SK-N-SH treated with all-trans-retinoic acid at 6 μM for 48 hours (cell line): ENCODE measurements around the gene AHCYL2.

Source experiments
- ATAC-seq: fragments of 200-7000 bp; cut with Tn5 transposase; 3 replicates; pipeline ENCODE4 v1.9.1; 2020; ENCODE audit warnings: mild to moderate bottlenecking, moderate library complexity
- BACH2 ChIP-seq: fragments of 250-450 bp; sonication (Bioruptor Pico); IDR thresholded peaks from 2 replicates; pipeline ENCODE4 v1.9.0; 2021; ENCODE audit warnings: mild to moderate bottlenecking, borderline replicate concordance
- CSDC2 ChIP-seq: fragments of 250-450 bp; sonication (Bioruptor Pico); IDR thresholded peaks from 2 replicates; pipeline ENCODE4 v1.5.0; 2020; ENCODE audit warnings: mild to moderate bottlenecking, moderate library complexity
- GLIS3 ChIP-seq: fragments of 250-450 bp; sonication (Bioruptor Pico); IDR thresholded peaks from 2 replicates; pipeline ENCODE4 v1.5.0; 2020; ENCODE audit warnings: mild to moderate bottlenecking, moderate library complexity
- ISL1 ChIP-seq: fragments of 250-450 bp; sonication (Bioruptor Pico); IDR thresholded peaks from 2 replicates; pipeline ENCODE4 v2.1.2; 2022; ENCODE audit warnings: mild to moderate bottlenecking, moderate library complexity
- PPARA ChIP-seq: fragments of 250-450 bp; sonication (Bioruptor Pico); IDR thresholded peaks from 2 replicates; pipeline ENCODE4 v1.5.0; 2020; ENCODE audit warnings: mild to moderate bottlenecking, borderline replicate concordance
- RARB ChIP-seq: fragments of 250-450 bp; sonication (Bioruptor Pico); IDR thresholded peaks from 2 replicates; pipeline ENCODE4 v1.8.0; 2021; ENCODE audit warnings: mild to moderate bottlenecking, moderate library complexity
- TCF4 ChIP-seq: fragments of 250-450 bp; sonication (Bioruptor Pico); IDR thresholded peaks from 2 replicates; pipeline ENCODE4 v1.8.0; 2021; ENCODE audit warnings: mild to moderate bottlenecking, moderate library complexity, borderline replicate concordance
- TOX ChIP-seq: fragments of 250-450 bp; sonication (Bioruptor Pico); IDR thresholded peaks from 2 replicates; pipeline ENCODE4 v1.8.0; 2021; ENCODE audit warnings: mild to moderate bottlenecking, moderate library complexity, borderline replicate concordance
- ZFP30 ChIP-seq: fragments of 450-650 bp; formaldehyde crosslinking; IDR thresholded peaks from 2 replicates; pipeline ENCODE4 v1.5.0; 2022; ENCODE audit warnings: mild to moderate bottlenecking, moderate library complexity
- ZNF565 ChIP-seq: fragments of 450-650 bp; formaldehyde crosslinking; conservative IDR thresholded peaks from 2 replicates; pipeline ENCODE4 v1.5.0; 2020; ENCODE audit warnings: low read depth, mild to moderate bottlenecking, moderate library complexity
- ZNF70 ChIP-seq: fragments of 450-650 bp; formaldehyde crosslinking; IDR thresholded peaks from 2 replicates; pipeline ENCODE4 v1.5.0; 2020; ENCODE audit warnings: mild to moderate bottlenecking, moderate library complexity
- ZNF8 ChIP-seq: fragments of 450-650 bp; formaldehyde crosslinking; IDR thresholded peaks from 2 replicates; pipeline ENCODE4 v1.5.0; 2020; ENCODE audit warnings: mild to moderate bottlenecking, moderate library complexity
- TF ChIP-seq, protein P1 (sequence below): fragments of 250-450 bp; sonication (Bioruptor Pico); IDR thresholded peaks from 2 replicates; pipeline ENCODE4 v1.5.1; 2020; ENCODE audit warnings: low read depth, mild to moderate bottlenecking, moderate library complexity
- TF ChIP-seq, protein P2 (sequence below): fragments of 250-450 bp; sonication (Bioruptor Pico); IDR thresholded peaks from 2 replicates; pipeline ENCODE4 v1.8.0; 2020; ENCODE audit warnings: mild to moderate bottlenecking, moderate library complexity, borderline replicate concordance
- TF ChIP-seq, protein P3 (sequence below): fragments of 250-450 bp; sonication (Bioruptor Pico); IDR thresholded peaks from 2 replicates; pipeline ENCODE4 v1.8.0; 2021; ENCODE audit warnings: low read depth, mild to moderate bottlenecking, moderate library complexity, borderline replicate concordance
- TF ChIP-seq, protein P4 (sequence below): fragments of 250-450 bp; sonication (Bioruptor Pico); IDR thresholded peaks from 2 replicates; pipeline ENCODE4 v1.5.0; 2020; ENCODE audit warnings: mild to moderate bottlenecking, moderate library complexity

AHCYL2 gene

DNA sequence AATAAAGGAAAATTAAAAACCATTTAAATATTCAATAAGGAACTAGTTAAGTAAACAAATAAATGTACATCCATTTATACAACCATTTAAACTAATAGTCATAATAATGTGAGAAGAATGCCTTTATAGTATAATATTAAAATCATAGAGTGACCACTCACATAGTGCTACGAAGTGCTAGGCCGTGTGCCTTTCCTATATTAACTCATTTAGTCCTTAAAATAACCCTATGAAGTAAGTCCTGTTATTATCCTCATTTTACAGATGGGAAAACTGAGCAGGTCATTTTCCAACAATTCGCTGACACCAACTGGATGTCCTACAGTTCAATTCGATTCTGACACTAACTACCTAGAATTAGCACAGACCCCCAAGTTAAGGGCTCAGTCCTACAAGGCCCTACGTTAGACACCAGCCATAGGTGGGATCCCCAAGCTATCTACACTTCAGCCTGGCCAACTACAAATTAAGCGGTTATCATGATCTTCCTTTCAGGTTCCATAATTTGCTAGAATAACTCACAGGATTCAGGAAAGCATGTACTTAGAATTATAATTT, 213.5 kb downstream of the AHCYL2 start:
- TF ChIP-seq TCF4 (CRISPR knock-in tag): no peak
- TF ChIP-seq, protein P1, sequence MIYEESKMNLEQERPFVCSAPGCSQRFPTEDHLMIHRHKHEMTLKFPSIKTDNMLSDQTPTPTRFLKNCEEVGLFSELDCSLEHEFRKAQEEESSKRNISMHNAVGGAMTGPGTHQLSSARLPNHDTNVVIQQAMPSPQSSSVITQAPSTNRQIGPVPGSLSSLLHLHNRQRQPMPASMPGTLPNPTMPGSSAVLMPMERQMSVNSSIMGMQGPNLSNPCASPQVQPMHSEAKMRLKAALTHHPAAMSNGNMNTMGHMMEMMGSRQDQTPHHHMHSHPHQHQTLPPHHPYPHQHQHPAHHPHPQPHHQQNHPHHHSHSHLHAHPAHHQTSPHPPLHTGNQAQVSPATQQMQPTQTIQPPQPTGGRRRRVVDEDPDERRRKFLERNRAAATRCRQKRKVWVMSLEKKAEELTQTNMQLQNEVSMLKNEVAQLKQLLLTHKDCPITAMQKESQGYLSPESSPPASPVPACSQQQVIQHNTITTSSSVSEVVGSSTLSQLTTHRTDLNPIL (CRISPR knock-in tag): no peak
- ATAC-seq: no peak

DNA sequence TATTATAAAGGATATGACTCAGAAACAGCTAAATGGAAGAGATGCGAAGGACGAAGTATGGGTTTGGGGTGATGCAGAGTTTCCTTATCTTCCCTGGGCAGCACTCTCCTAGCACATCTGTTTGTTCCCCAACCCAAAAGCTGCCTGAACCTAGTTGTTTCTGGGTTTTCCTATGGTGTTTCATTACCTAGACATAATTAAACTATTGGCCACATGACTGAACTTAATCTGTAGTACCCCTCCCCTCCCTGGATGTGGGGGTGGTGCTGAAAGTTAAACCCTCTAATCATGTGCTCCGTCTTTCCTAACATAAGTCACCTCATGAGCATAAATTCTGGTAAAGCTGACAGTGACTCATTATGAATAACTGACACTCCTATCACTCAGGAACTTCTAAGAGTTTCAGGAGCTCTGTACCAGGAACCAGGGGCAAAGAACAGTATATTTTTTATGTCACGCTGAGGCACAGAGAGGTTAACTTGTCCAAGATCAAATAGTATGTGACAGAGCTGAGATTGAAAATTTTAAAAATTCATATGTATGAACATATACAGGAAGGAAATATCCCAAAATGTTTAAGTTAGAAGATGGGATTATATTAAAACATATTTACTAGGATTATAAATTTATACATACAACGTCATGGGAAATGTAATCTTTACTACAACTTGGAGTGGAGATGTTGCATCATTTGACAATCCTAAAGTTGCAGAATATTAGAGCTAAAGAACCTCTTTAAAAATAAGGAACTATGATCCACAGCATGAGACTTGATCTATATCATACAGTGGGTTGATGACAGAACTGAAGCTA, 214.2 kb downstream of the AHCYL2 start:
- ATAC-seq: no peak
- TF ChIP-seq ZFP30 (CRISPR knock-in tag): no peak
- TF ChIP-seq, protein P2, sequence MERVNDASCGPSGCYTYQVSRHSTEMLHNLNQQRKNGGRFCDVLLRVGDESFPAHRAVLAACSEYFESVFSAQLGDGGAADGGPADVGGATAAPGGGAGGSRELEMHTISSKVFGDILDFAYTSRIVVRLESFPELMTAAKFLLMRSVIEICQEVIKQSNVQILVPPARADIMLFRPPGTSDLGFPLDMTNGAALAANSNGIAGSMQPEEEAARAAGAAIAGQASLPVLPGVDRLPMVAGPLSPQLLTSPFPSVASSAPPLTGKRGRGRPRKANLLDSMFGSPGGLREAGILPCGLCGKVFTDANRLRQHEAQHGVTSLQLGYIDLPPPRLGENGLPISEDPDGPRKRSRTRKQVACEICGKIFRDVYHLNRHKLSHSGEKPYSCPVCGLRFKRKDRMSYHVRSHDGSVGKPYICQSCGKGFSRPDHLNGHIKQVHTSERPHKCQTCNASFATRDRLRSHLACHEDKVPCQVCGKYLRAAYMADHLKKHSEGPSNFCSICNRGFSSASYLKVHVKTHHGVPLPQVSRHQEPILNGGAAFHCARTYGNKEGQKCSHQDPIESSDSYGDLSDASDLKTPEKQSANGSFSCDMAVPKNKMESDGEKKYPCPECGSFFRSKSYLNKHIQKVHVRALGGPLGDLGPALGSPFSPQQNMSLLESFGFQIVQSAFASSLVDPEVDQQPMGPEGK (CRISPR knock-in tag): peak; percentile 38; the same call in 1 of the 2 replicates
- TF ChIP-seq ISL1 (CRISPR knock-in tag): peak; percentile 32; the same call in 1 of the 2 replicates

DNA sequence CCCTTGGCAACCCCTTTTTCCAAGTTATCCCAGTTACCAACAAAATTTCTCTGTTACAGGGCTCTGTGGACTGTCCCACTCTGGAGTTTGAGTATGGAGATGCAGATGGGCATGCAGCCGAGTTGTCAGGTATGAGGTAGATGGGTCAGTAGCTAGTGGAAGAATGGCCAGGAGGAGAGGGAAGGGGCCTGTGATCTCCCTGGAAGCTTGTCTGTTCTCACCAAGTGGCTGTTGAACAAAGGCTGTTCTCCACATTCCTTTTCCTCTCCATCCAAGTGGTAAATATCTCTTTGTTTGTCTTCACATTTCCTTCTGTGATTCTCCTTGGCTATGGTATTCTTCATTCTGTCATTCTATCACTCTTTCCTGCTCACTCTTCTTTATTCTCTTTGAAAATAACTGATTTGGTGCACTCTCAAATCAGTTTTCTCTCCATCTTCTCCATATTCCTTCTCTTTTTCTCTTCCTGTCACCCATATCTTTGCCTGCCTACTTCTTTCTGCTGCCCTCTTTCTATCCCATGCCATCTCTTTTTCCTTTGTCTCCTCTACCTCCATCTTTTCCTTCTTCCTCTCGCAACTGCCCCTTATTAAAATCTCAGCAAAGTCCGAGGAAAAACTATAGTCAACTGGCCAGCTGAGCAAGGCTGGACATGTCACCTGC, 215.3 kb downstream of the AHCYL2 start:
- TF ChIP-seq, protein P3, sequence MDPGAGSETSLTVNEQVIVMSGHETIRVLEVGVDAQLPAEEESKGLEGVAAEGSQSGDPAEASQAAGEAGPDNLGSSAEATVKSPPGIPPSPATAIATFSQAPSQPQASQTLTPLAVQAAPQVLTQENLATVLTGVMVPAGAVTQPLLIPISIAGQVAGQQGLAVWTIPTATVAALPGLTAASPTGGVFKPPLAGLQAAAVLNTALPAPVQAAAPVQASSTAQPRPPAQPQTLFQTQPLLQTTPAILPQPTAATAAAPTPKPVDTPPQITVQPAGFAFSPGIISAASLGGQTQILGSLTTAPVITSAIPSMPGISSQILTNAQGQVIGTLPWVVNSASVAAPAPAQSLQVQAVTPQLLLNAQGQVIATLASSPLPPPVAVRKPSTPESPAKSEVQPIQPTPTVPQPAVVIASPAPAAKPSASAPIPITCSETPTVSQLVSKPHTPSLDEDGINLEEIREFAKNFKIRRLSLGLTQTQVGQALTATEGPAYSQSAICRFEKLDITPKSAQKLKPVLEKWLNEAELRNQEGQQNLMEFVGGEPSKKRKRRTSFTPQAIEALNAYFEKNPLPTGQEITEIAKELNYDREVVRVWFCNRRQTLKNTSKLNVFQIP (CRISPR knock-in tag): no peak
- TF ChIP-seq TOX (CRISPR knock-in tag): no peak
- TF ChIP-seq, protein P1 (CRISPR knock-in tag): no peak
- TF ChIP-seq, protein P2 (CRISPR knock-in tag): no peak
- no peak for TF ChIP-seq PPARA (CRISPR knock-in tag)
- no peak for TF ChIP-seq CSDC2 (CRISPR knock-in tag)
- no peak for TF ChIP-seq ZNF70 (CRISPR knock-in tag)
- TF ChIP-seq BACH2 (CRISPR knock-in tag): no peak
- no peak for TF ChIP-seq ZNF565 (CRISPR knock-in tag)
- no peak for TF ChIP-seq RARB (CRISPR knock-in tag)
- TF ChIP-seq, protein P4, sequence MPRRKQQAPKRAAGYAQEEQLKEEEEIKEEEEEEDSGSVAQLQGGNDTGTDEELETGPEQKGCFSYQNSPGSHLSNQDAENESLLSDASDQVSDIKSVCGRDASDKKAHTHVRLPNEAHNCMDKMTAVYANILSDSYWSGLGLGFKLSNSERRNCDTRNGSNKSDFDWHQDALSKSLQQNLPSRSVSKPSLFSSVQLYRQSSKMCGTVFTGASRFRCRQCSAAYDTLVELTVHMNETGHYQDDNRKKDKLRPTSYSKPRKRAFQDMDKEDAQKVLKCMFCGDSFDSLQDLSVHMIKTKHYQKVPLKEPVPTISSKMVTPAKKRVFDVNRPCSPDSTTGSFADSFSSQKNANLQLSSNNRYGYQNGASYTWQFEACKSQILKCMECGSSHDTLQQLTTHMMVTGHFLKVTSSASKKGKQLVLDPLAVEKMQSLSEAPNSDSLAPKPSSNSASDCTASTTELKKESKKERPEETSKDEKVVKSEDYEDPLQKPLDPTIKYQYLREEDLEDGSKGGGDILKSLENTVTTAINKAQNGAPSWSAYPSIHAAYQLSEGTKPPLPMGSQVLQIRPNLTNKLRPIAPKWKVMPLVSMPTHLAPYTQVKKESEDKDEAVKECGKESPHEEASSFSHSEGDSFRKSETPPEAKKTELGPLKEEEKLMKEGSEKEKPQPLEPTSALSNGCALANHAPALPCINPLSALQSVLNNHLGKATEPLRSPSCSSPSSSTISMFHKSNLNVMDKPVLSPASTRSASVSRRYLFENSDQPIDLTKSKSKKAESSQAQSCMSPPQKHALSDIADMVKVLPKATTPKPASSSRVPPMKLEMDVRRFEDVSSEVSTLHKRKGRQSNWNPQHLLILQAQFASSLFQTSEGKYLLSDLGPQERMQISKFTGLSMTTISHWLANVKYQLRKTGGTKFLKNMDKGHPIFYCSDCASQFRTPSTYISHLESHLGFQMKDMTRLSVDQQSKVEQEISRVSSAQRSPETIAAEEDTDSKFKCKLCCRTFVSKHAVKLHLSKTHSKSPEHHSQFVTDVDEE (CRISPR knock-in tag): no peak
- TF ChIP-seq GLIS3 (CRISPR knock-in tag): no peak
- TF ChIP-seq ZNF8 (CRISPR knock-in tag): no peak
- no peak for ATAC-seq
